HG03159 (cell line): ENCODE measurements around the gene TTLL11.

Experiments
- ATAC-seq: cut with Tn5 transposase; IDR thresholded peaks from one replicate; pipeline ENCODE4 v1.9.1; 2021; ENCODE audit warnings: mild to moderate bottlenecking, moderate library complexity; ENCODE audit not compliant: unreplicated experiment

TTLL11 gene

DNA sequence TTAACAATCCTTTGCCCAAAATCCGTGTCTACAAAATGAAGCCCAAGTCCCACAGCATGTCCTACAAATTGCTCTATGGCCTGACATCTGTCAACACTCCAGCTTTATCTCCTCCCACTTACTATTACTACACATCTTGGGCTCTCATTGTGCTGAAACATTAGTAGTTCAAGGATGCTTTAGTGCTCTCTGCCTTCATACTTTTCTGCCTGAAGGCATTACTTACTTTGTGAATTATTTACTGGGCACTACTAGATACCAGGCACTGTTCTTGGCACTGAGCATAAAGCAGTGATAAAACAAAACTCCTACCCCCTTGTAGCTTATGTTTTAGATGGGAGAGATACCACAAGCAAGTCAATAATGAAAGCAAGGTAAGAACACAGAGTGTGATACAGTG is 113.4 kb downstream of the TTLL11 start:
- no peak for ATAC-seq

DNA sequence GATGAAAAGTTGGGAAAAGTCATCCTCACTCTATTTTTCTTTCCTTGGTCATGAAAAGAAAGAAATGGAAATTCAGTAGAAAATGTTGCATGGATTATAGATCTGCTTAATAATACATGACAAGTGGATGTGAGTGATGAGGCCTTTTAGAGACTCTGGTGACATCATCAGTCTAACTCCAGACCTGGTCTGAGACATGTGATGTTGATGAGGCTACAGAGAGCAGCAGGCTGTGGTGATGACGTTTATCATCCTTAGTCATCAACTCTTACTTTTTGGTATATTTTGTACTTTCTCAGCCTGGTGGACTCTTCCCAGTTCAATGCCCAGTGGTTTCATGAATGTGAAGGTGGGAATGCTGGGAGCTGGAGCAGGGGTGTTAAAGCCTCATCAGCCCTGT is 116.4 kb downstream of the TTLL11 start:
- ATAC-seq: no peak

DNA sequence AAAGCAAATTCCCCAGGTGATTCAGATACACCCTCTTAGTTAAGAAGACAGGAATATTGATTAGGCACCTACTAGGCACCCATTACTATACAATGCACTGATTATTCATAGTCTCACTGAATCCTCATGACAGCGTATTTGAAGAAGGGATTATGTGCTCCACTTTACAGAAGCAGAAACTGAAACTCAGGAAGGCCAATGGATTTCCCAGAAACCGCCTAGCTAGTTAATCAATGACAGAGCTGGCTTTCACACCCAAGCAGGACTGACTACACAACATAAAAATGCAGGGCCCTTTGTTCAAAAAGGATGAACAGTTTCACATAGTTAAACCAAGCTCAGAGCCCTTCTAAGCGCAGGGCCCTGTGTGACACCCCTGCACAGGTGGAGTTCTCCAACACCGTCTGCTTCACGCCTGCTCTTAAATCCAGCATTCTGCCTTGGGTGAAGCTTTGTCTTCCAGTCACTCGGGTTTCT is 117.3 kb downstream of the TTLL11 start:
- no peak for ATAC-seq

GRCh38 chr9:121974421-121974820 is 118.7 kb downstream of the TTLL11 start:
- no peak for ATAC-seq

DNA sequence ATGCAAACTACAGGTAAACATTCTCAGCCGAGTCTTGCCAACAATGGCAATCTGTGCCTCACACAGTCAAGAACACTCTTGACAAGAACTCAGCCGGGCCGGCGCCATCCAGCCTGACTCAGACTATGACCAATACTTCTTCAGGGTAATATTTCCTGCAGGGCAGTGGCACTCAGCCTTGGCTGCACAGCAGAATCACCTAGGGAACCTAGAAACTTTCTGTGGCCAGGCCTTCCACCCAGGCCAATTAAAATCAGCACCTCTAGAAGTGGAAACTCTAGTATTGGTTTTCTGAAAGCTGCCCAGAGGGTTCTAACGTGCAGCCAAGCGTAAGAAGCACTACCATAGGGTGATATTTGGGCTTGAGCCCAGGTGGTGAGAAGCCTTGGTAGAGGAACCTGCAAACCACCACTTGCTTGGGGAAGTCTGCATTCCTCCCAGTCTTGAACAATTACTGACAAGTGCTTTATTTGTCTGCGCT is 120.6 kb downstream of the TTLL11 start:
- no peak for ATAC-seq

- no peak for ATAC-seq
These were observed 125.1 kb downstream of the TTLL11 start for GRCh38 chr9:121968056-121968455.

GRCh38 chr9:121966706-121967105 is 126.4 kb downstream of the TTLL11 start:
- no peak for ATAC-seq

DNA sequence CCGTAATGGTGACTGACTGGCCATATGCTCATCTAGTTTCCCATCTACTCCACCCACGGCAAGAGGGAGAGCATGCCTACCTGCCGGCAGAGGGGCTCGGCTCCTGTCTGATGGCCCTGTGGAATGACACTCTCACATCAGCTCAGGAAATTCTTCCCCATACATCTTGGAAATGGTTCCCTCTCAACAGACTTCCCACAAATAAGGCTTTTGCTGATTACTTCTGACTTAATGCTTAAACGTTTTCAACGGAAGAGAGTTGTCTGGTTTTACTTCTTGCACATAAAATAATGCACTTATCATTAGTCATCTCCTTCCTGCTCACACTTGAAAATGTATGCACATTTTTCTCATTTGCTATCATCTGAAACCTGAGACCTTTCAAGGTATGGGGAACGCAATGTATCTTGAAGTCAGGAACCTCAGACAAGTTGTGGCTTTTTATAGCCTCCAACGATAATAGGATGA is 129.5 kb downstream of the TTLL11 start:
- ATAC-seq: no peak

DNA sequence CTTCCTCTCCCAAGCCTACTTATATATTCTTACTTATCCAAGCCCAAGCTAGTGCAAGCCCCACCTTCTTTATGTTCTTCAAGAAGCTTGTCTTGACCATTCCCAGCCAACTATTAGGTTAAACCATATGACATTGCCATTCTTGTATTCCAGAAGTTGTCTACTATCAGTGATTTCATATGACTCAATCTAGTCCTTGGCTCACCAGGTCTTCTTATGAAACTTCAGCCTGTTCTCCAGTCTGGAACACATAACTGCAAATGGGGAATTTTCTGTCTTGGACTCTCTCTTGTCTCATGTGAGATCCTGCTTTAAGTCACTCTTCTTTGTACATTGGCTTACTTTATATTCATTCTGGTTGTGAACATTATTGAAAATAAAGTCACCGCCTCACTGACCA is 130.7 kb downstream of the TTLL11 start:
- no peak for ATAC-seq

GRCh38 chr9:121960665-121961064 is 132.4 kb downstream of the TTLL11 start:
- ATAC-seq: no peak

DNA sequence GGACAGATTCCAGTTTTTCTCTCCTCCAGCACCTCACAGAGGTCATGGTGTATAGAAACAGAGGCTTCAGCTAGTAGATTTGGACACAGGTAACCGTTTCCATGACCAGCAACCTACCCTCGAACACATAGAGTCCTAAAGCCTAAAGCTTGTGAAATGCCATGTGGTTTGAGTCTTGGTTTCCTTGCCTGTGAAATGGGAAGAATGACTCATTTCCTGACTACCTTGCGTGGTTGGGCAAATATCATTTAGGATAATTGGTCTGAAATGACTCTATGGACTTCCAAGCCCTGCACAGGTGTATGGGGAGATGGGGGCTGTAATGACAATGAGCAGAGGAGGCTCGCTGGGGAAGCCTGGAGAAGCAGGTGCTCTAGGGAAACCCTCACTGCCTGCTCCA is 134.6 kb downstream of the TTLL11 start:
- no peak for ATAC-seq

- no peak for ATAC-seq
These were observed 136.3 kb downstream of the TTLL11 start for GRCh38 chr9:121956808-121957207.

- ATAC-seq: no peak
These were observed 137.5 kb downstream of the TTLL11 start for GRCh38 chr9:121955649-121956048.

DNA sequence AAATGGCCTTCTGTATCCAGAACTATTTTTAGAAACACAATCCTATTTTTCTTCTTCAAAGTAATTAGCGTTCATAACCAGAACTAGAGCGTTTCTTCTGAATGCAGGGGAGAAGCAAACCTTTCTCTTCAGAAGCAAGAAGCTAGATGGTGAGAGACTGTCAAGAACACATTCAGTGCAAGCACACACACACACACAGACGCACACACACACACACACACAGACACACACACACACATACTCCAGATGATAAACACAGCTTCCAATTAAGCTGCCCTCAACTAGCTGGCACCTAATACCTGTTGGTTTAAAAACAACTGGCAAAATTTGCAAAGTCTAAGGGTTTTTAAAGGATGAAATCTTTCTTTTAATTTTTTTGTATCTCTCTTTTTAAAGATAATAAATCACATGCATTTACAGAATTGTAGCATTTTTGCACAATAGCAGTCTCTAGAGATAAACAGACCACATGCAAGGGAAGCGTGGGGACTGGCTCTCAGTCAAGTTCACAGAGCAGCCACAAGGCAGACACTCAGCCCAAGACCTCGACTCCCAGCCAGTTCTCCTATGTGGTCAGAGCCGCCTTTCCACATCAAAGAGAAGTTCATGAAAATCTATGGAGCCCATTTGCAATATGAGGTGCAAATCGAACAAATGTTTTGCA is 138.5 kb downstream of the TTLL11 start:
- no peak for ATAC-seq

DNA sequence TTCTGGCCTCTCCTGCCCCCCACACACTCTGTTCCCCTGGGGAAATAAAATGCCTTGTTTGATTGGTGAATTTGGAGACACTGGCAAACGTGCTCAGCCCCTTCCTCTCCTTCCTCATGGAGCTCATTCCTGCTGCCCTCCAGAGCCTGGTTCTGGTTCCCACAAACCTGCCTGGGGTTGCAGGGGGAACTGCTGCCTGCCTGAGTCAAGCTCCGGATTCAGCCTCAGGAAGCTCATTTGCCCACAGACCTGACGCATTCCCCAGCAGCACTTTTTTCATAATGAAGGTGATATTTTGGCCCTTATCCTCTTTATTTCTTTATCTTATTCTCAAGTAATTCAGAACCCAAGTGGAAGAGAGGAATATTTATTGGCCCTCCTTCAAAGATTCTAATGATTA is 140.5 kb downstream of the TTLL11 start:
- no peak for ATAC-seq

GRCh38 chr9:121950866-121951265 is 142.2 kb downstream of the TTLL11 start:
- ATAC-seq: no peak

DNA sequence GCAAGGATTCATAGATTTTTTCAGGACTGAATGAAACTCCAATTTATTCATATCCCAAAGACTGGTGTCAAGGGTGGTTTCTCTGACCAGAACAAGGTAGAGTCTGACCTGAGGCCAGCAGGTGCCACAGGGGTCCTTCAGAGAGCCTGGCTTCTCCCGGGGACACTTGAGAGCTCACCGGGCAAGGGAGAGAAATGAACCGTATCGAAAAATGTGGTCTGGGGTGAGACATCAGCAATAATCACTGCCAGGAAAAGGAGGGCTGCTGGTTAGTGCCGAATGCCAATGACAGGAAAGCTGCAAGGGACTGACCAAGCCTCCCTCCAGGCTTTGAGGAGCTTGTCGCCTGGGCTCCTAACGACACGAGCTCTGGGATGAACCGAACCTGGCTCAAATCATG is 142.7 kb downstream of the TTLL11 start:
- ATAC-seq: no peak

DNA sequence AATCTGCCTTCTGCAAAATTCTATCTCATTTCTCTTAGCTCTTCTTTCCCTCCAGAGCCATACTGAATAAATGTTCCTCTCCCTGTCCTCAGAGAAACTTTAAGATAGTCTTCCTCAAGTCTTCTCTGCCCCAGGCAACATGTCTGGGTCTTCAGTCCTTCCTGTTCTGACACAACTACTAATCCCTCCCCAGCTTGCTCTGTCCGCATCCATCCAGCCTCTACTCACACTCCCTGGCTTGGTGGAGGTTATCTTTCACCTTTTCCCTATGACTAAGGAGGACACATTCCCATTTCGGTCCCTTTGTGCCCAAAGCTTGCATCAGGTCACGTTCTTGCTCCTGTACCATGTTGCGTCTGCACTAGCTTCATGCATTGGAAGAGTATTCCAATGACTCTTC is 143.3 kb downstream of the TTLL11 start:
- no peak for ATAC-seq

DNA sequence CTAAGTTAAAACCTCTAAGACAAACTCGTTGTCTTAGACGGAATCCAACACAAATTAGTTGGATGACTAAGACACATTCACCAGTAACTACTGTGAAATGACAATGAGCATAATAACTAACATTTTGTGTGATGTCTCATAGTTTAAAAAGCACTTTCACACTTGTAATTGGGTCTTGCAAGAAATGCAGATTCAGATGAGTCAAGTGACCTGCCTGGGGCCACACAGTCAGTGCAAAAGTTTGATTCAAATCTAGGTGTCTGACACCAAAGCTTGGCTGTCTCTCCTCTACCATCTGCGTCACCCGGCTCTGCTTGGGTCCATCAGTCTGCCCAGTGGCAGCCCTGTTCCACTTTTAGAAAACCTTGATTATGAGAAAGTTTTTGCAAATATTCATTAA is 143.7 kb downstream of the TTLL11 start:
- no peak for ATAC-seq

- no peak for ATAC-seq
These were observed 145.3 kb downstream of the TTLL11 start for GRCh38 chr9:121947775-121948174.

- no peak for ATAC-seq
These were observed 146.6 kb downstream of the TTLL11 start for GRCh38 chr9:121946465-121946864.

- ATAC-seq: no peak
These were observed 147.3 kb downstream of the TTLL11 start for GRCh38 chr9:121945849-121946248.

GRCh38 chr9:121945281-121945680 is 147.8 kb downstream of the TTLL11 start:
- ATAC-seq: no peak
